GM18517 (cell line): ENCODE measurements around the gene FCHO2.
"Not testable (repeated sequence)": the region's sequence is repeated elsewhere in the genome, so short reads cannot be mapped to it uniquely, and the experiment has no call there.

Experiments
- ATAC-seq: cut with Tn5 transposase; IDR thresholded peaks from one replicate; pipeline ENCODE4 v1.9.1; 2021; ENCODE audit warnings: mild to moderate bottlenecking, moderate library complexity; ENCODE audit not compliant: unreplicated experiment

Gene FCHO2

GRCh38 chr5:72955768-72956323 is at the start of gene FCHO2:
TSS of gene FCHO2 (plus strand) at chr5:72956041. CDS start at chr5:72956097, 56 bp downstream.
- peak; percentile 69 for ATAC-seq

GRCh38 chr5:72906806-72907205 is 49.0 kb upstream of the FCHO2 start:
- ATAC-seq = no peak

GRCh38 chr5:72908664-72909063 is 47.2 kb upstream of the FCHO2 start:
- ATAC-seq = no peak

- no peak for ATAC-seq
These were observed 38.5 kb upstream of the FCHO2 start for GRCh38 chr5:72917371-72917776.

GRCh38 chr5:72920690-72921502 is 34.9 kb upstream of the FCHO2 start:
- no peak for ATAC-seq

GRCh38 chr5:72921886-72922285 is 34.0 kb upstream of the FCHO2 start:
- ATAC-seq = no peak

GRCh38 chr5:72922422-72922821 is 33.4 kb upstream of the FCHO2 start:
- no peak for ATAC-seq

GRCh38 chr5:72925336-72926010 is 30.4 kb upstream of the FCHO2 start:
- ATAC-seq = no peak

- not testable (repeated sequence) for ATAC-seq
These were observed 23.2 kb upstream of the FCHO2 start for GRCh38 chr5:72932686-72933085.

- ATAC-seq = not testable (repeated sequence)
These were observed 20.7 kb upstream of the FCHO2 start for GRCh38 chr5:72934953-72935725.

GRCh38 chr5:72936893-72937292 is 18.9 kb upstream of the FCHO2 start:
- ATAC-seq = no peak

GRCh38 chr5:72937517-72938061 is 18.3 kb upstream of the FCHO2 start:
- ATAC-seq = no peak

GRCh38 chr5:72938206-72938605 is 17.6 kb upstream of the FCHO2 start:
- ATAC-seq = no peak

- ATAC-seq = no peak
These were observed 15.8 kb upstream of the FCHO2 start for GRCh38 chr5:72940082-72940481.

- ATAC-seq = no peak
These were observed 12.5 kb upstream of the FCHO2 start for GRCh38 chr5:72943307-72943706.

GRCh38 chr5:72947498-72947897 is 8.3 kb upstream of the FCHO2 start:
- ATAC-seq = no peak

GRCh38 chr5:72949481-72949880 is 6.4 kb upstream of the FCHO2 start:
- no peak for ATAC-seq

GRCh38 chr5:72951671-72952468 is 4.0 kb upstream of the FCHO2 start:
- ATAC-seq = no peak

GRCh38 chr5:72954389-72954788 is 1.5 kb upstream of the FCHO2 start:
- no peak for ATAC-seq

- peak; percentile 54 for ATAC-seq
These were observed 586 bp upstream of the FCHO2 start for GRCh38 chr5:72955143-72955767.
